IMR-90 (cell line): ENCODE data around the gene TPR. TPM values are rescaled to one million over a fixed set of nuclear protein-coding genes. Genes with fewer than 3 reads are reported as not detected.

Experiments used
- ATAC-seq: fragments of 200-7000 bp; cut with Tn5 transposase; 2 replicates; pipeline ENCODE4 v1.9.1; 2020; ENCODE audit warnings: low read depth, mild to moderate bottlenecking, moderate library complexity
- BruUV-seq: library from RNA; stranded (reverse); fragments of 400-500 nt; replicated peaks from 2 replicates; lab custom pipeline; 2021; lab: Mats Ljungman, UMichigan
- CTCF ChIA-PET: fragments of 300-600 bp; formaldehyde crosslinking; extraction: SDS; loops from one replicate; lab custom pipeline; 2021; ENCODE audit warnings: antibody characterized with exemption; lab: Yijun Ruan, JAX
- POLR2A ChIA-PET: fragments of 300-600 bp; sonication (Branson Sonifier 250); formaldehyde crosslinking; loops from one replicate; lab custom pipeline; 2022; ENCODE audit warnings: antibody characterized with exemption; ENCODE audit not compliant: unreplicated experiment; lab: Charles Lee
- DNase-seq: peaks from one replicate; pipeline ENCODE4 v3.0.0; 2013
- H2AFZ ChIP-seq: replicated peaks from 2 replicates; pipeline ENCODE3; 2013; ENCODE audit warnings: low read length, mild to moderate bottlenecking; ENCODE audit not compliant: poor library complexity
- H2AK5ac ChIP-seq: 2 replicates; pipeline ENCODE4 v1.6.1; 2013; ENCODE audit warnings: low read depth, low read length, inconsistent platforms
- H2AK9ac ChIP-seq: replicated peaks from 2 replicates; pipeline ENCODE3; 2013; ENCODE audit warnings: mild to moderate bottlenecking, low read depth, low read length, moderate library complexity; ENCODE audit not compliant: poor library complexity
- H2BK120ac ChIP-seq: 2 replicates; pipeline ENCODE4 v1.6.1; 2013; ENCODE audit warnings: low read depth, low read length, inconsistent platforms
- H2BK15ac ChIP-seq: 3 replicates; pipeline ENCODE4 v1.6.1; 2013; ENCODE audit warnings: low read depth, low read length, inconsistent platforms
- H2BK20ac ChIP-seq: 2 replicates; pipeline ENCODE4 v1.6.1; 2013; ENCODE audit warnings: low read depth, mild to moderate bottlenecking, inconsistent platforms, low read length, moderate library complexity
- H2BK5ac ChIP-seq: 2 replicates; pipeline ENCODE4 v1.6.1; 2013; ENCODE audit warnings: mild to moderate bottlenecking, low read depth, low read length, inconsistent platforms; ENCODE audit not compliant: poor library complexity, severe bottlenecking
- H3K14ac ChIP-seq: replicated peaks from 2 replicates; pipeline ENCODE4 v1.6.1; 2013; ENCODE audit warnings: low read depth, low read length, inconsistent platforms
- H3K18ac ChIP-seq: 2 replicates; pipeline ENCODE4 v1.6.1; 2013; ENCODE audit warnings: low read depth, low read length, control low read depth
- H3K23ac ChIP-seq: 2 replicates; pipeline ENCODE4 v1.6.1; 2013; ENCODE audit warnings: low read depth, low read length, inconsistent platforms
- H3K27ac ChIP-seq: 2 replicates; pipeline ENCODE4 v1.5.1; 2013; ENCODE audit warnings: mild to moderate bottlenecking, control low read depth, low read length; ENCODE audit not compliant: insufficient read depth
- H3K27me3 ChIP-seq: 2 replicates; pipeline ENCODE4 v1.6.1; 2013; ENCODE audit warnings: low read length; ENCODE audit not compliant: control insufficient read depth, insufficient read depth
- H3K36me3 ChIP-seq: 2 replicates; pipeline ENCODE4 v1.6.1; 2013; ENCODE audit warnings: low read length, mixed read lengths; ENCODE audit not compliant: control insufficient read depth, insufficient read depth
- H3K4ac ChIP-seq: 2 replicates; pipeline ENCODE4 v1.6.1; 2013; ENCODE audit warnings: low read depth, low read length, inconsistent platforms
- H3K4me1 ChIP-seq: 2 replicates; pipeline ENCODE4 v1.6.1; 2013; ENCODE audit warnings: low read length, mixed read lengths; ENCODE audit not compliant: control insufficient read depth, insufficient read depth
- H3K4me2 ChIP-seq: 2 replicates; pipeline ENCODE4 v1.6.1; 2013; ENCODE audit warnings: low read depth, mild to moderate bottlenecking, control low read depth, low read length, moderate library complexity
- H3K4me3 ChIP-seq: 2 replicates; pipeline ENCODE4 v1.5.1; 2013; ENCODE audit warnings: low read depth, mild to moderate bottlenecking, control low read depth, low read length, moderate library complexity; ENCODE audit not compliant: insufficient read depth
- H3K56ac ChIP-seq: 2 replicates; pipeline ENCODE4 v1.6.1; 2013; ENCODE audit warnings: low read length, inconsistent platforms; ENCODE audit not compliant: insufficient read depth; ENCODE audit errors: extremely low read depth
- H3K79me1 ChIP-seq, 2 experiments: 2 replicates each; pipeline ENCODE4 v1.6.1; 2013; ENCODE audit warnings: low read length in 2 of 2, inconsistent platforms in 1 of 2, low read depth in 1 of 2
- H3K9ac ChIP-seq: 2 replicates; pipeline ENCODE4 v1.6.1; 2013; ENCODE audit warnings: low read depth, low read length, control low read depth
- H3K9me1 ChIP-seq: 2 replicates; pipeline ENCODE4 v1.6.1; 2013; ENCODE audit warnings: low read length, inconsistent platforms; ENCODE audit not compliant: insufficient read depth
- H3K9me3 ChIP-seq: 2 replicates; pipeline ENCODE4 v1.6.1; 2013; ENCODE audit warnings: low read length; ENCODE audit not compliant: control insufficient read depth, insufficient read depth
- H4K20me1 ChIP-seq: 2 replicates; pipeline ENCODE4 v1.6.1; 2013; ENCODE audit warnings: low read length, inconsistent platforms; ENCODE audit not compliant: insufficient read depth
- H4K5ac ChIP-seq: 2 replicates; pipeline ENCODE4 v1.6.1; 2013; ENCODE audit warnings: mild to moderate bottlenecking, low read depth, low read length, control low read depth
- H4K8ac ChIP-seq, 2 experiments: 2 replicates each; pipeline ENCODE4 v1.6.1; 2013; ENCODE audit warnings: low read depth in 2 of 2, low read length in 2 of 2, control low read depth in 1 of 2, inconsistent platforms in 1 of 2
- H4K91ac ChIP-seq: 2 replicates; pipeline ENCODE4 v1.6.1; 2013; ENCODE audit warnings: low read depth, low read length, inconsistent platforms; ENCODE audit not compliant: insufficient read depth
- BHLHE40 ChIP-seq: fragments of 150-350 bp; IDR thresholded peaks from 2 replicates; pipeline ENCODE4 v1.6.1; 2016; ENCODE audit warnings: mild to moderate bottlenecking, low read depth, low read length
- CEBPB ChIP-seq: IDR thresholded peaks from 2 replicates; pipeline ENCODE4 v1.6.1; 2012; ENCODE audit warnings: low read depth, low read length, improper control_type of control experiment
- CHD1 ChIP-seq: IDR thresholded peaks from 2 replicates; pipeline ENCODE4 v1.6.1; 2012; ENCODE audit warnings: low read depth, low read length, improper control_type of control experiment
- ELK1 ChIP-seq: fragments of 150-350 bp; IDR thresholded peaks from 2 replicates; pipeline ENCODE4 v1.6.1; 2016; ENCODE audit warnings: low read depth, mild to moderate bottlenecking, low read length, moderate library complexity, borderline replicate concordance
- FOS ChIP-seq: fragments of 150-350 bp; IDR thresholded peaks from 2 replicates; pipeline ENCODE4 v1.6.1; 2016; ENCODE audit warnings: low read depth, low read length
- MAFK ChIP-seq: IDR thresholded peaks from 2 replicates; pipeline ENCODE4 v1.6.1; 2012; ENCODE audit warnings: low read depth, low read length, improper control_type of control experiment
- MAZ ChIP-seq: IDR thresholded peaks from 2 replicates; pipeline ENCODE4 v1.6.1; 2012; ENCODE audit warnings: low read depth, mild to moderate bottlenecking, low read length, improper control_type of control experiment, moderate library complexity, borderline replicate concordance
- MXI1 ChIP-seq: IDR thresholded peaks from 2 replicates; pipeline ENCODE4 v1.6.1; 2012; ENCODE audit warnings: low read depth, mild to moderate bottlenecking, low read length, moderate library complexity, borderline replicate concordance
- NFE2L2 ChIP-seq: fragments of 150-350 bp; IDR thresholded peaks from 2 replicates; pipeline ENCODE4 v1.6.1; 2016; ENCODE audit warnings: low read depth, mild to moderate bottlenecking, low read length
- POLR2A ChIP-seq: IDR thresholded peaks from 2 replicates; pipeline ENCODE4 v1.6.1; 2012; ENCODE audit warnings: mild to moderate bottlenecking, low read depth, low read length
- RAD21 ChIP-seq: IDR thresholded peaks from 2 replicates; pipeline ENCODE4 v1.6.1; 2012; ENCODE audit warnings: low read length, improper control_type of control experiment
- RCOR1 ChIP-seq: IDR thresholded peaks from 2 replicates; pipeline ENCODE4 v1.6.1; 2012; ENCODE audit warnings: mild to moderate bottlenecking, low read length, improper control_type of control experiment; ENCODE audit not compliant: insufficient replicate concordance
- RFX5 ChIP-seq: IDR thresholded peaks from 2 replicates; pipeline ENCODE4 v1.8.0; 2012; ENCODE audit warnings: low read depth, mild to moderate bottlenecking, low read length, moderate library complexity
- SMC3 ChIP-seq: fragments of 150-350 bp; IDR thresholded peaks from 2 replicates; pipeline ENCODE4 v1.6.1; 2016; ENCODE audit warnings: low read depth, mild to moderate bottlenecking, antibody characterized with exemption, low read length, moderate library complexity
- USF2 ChIP-seq: fragments of 150-350 bp; IDR thresholded peaks from 2 replicates; pipeline ENCODE4 v1.6.1; 2017; ENCODE audit warnings: mild to moderate bottlenecking, antibody characterized with exemption, low read length, low read depth
- WGBS, 2 experiments: methylation state at CpG; one replicate each; pipeline versions ENCODE4 v1.1.5 to v1.1.7; 2013; ENCODE audit warnings: missing lambda C conversion rate in 2 of 2; ENCODE audit not compliant: insufficient read length in 1 of 2; ENCODE audit errors: extremely low coverage in 2 of 2; 5-methylcytosine and 5-hydroxymethylcytosine counted together
- dilution Hi-C: fragments of 300-500 bp; cut with HindIII; formaldehyde crosslinking; loops from one replicate; pipeline ENCODE4 v1.14.3; 2018; ENCODE audit warnings: low sequenced_read_pairs; ENCODE audit not compliant: unreplicated experiment
- in situ Hi-C: fragments of 300-500 bp; cut with MboI; formaldehyde crosslinking; loops from 3 replicates; pipeline ENCODE4 v1.14.3; 2019; ENCODE audit warnings: low sequenced_read_pairs, inconsistent platforms, mixed read lengths
- intact Hi-C: fragments of 100-400 bp; cut with micrococcal nuclease; formaldehyde crosslinking; loops from 2 replicates; pipeline ENCODE4 v1.10.0; 2022
- polyA plus RNA-seq, 3 experiments: library from polyadenylated mRNA; depleted of rRNA; stranded (reverse); fragments of >200 nt; gene quantifications; 2 replicates each; pipeline ENCODE4 v1.2.3, GENCODE V29; 2012; ENCODE audit warnings: low replicate concordance in 1 of 3
- total RNA-seq: library from RNA; depleted of rRNA; stranded (reverse); fragments of >200 nt; gene quantifications from 2 replicates; pipeline ENCODE4 v1.2.3, GENCODE V29; 2012
- TF ChIP-seq, protein P1 (sequence below): conservative IDR thresholded peaks from 2 replicates; pipeline ENCODE4 v1.5.1; 2012; ENCODE audit warnings: mild to moderate bottlenecking, low read depth, low read length, improper control_type of control experiment

The TPR gene
- total and polyA plus RNA-seq, 2 of the 4 experiments (the other 2 are of a cell fraction): 38.2 to 60.4 TPM

GRCh38 chr1:186292875-186293274 lies 82.2 kb downstream of the TPR start:
- no peak overlapping the region for H3K4me3 ChIP-seq
- H3K27me3 ChIP-seq: no peaks in the 10 kb centered on the region
- H3K14ac ChIP-seq: no peak overlapping the region
- H4K91ac ChIP-seq: no peak overlapping the region
- H3K79me1 ChIP-seq: no peaks in the 10 kb centered on the region
- H2AK5ac ChIP-seq: no peak overlapping the region
- BruUV-seq: no TSS peak
- no peaks in the 10 kb centered on the region for H3K9me3 ChIP-seq
- 80% methylated on average over 1 of the region's 1 CpG; no CpG with 5 or more reads in 1 of the 2 experiments for WGBS, 2 experiments
- no peak overlapping the region for H3K4ac ChIP-seq
- ChIA-PET CTCF (no interaction called here), POLR2A (no interaction called here)
- H4K5ac ChIP-seq: no peak overlapping the region
- no peak overlapping the region for H2BK15ac ChIP-seq
- in situ Hi-C loops (no loop called here), intact Hi-C loops (no loop called here), dilution Hi-C loops (no loop called here)
- H2AFZ ChIP-seq: no peak overlapping the region
- H3K56ac ChIP-seq: no peak overlapping the region
- H3K36me3 ChIP-seq: no peaks in the 10 kb centered on the region
- H2BK5ac ChIP-seq: no peak overlapping the region
- no peaks in the 10 kb centered on the region for H3K9me1 ChIP-seq
- H2BK20ac ChIP-seq: no peak overlapping the region
- H2AK9ac ChIP-seq: no peak overlapping the region
- H3K27ac ChIP-seq: no peak overlapping the region
- H2BK120ac ChIP-seq: no peak overlapping the region
- no peak overlapping the region for H3K18ac ChIP-seq
- no peaks in the 10 kb centered on the region for H3K4me1 ChIP-seq
- DNase-seq: no peak
- no peak for ATAC-seq
- no peak overlapping the region for H3K23ac ChIP-seq
- no peak overlapping the region for H4K8ac ChIP-seq
- no peak overlapping the region for H3K9ac ChIP-seq
- no peak overlapping the region for H3K4me2 ChIP-seq
- no peaks in the 10 kb centered on the region for H4K20me1 ChIP-seq
- TF ChIP-seq FOS: no peak
- TF ChIP-seq CEBPB: no peak
- no peak for TF ChIP-seq BHLHE40
- no peak for TF ChIP-seq MXI1
- no peak for TF ChIP-seq MAZ
- TF ChIP-seq RFX5: no peak
- no peak for TF ChIP-seq USF2
- TF ChIP-seq MAFK: no peak
- TF ChIP-seq POLR2A: no peak
- TF ChIP-seq RCOR1: no peak
- no peak for TF ChIP-seq SMC3
- TF ChIP-seq ELK1: no peak
- TF ChIP-seq, protein P1, sequence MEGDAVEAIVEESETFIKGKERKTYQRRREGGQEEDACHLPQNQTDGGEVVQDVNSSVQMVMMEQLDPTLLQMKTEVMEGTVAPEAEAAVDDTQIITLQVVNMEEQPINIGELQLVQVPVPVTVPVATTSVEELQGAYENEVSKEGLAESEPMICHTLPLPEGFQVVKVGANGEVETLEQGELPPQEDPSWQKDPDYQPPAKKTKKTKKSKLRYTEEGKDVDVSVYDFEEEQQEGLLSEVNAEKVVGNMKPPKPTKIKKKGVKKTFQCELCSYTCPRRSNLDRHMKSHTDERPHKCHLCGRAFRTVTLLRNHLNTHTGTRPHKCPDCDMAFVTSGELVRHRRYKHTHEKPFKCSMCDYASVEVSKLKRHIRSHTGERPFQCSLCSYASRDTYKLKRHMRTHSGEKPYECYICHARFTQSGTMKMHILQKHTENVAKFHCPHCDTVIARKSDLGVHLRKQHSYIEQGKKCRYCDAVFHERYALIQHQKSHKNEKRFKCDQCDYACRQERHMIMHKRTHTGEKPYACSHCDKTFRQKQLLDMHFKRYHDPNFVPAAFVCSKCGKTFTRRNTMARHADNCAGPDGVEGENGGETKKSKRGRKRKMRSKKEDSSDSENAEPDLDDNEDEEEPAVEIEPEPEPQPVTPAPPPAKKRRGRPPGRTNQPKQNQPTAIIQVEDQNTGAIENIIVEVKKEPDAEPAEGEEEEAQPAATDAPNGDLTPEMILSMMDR: no peak
- no peak for TF ChIP-seq RAD21
- no peak for TF ChIP-seq CHD1
- TF ChIP-seq NFE2L2: no peak
